Type B pancreatic cell (in vitro differentiated cells): ENCODE data around the gene ZNF664. TPM values are rescaled to one million over a fixed set of nuclear protein-coding genes. Genes with fewer than 3 reads are reported as not detected.

Source experiments
- DNase-seq: peaks from one replicate; pipeline ENCODE4 v3.0.0; 2021; ENCODE audit warnings: mixed read lengths; ENCODE audit not compliant: unreplicated experiment; ENCODE audit errors: extremely low spot score
- H3K27ac Mint-ChIP-seq: 2 replicates; pipeline ENCODE4 v1.8.0; 2021; ENCODE audit warnings: mild to moderate bottlenecking, mixed read lengths
- H3K27me3 Mint-ChIP-seq: 2 replicates; pipeline ENCODE4 v1.8.0; 2021; ENCODE audit warnings: mixed read lengths
- H3K36me3 Mint-ChIP-seq: 2 replicates; pipeline ENCODE4 v1.8.0; 2021; ENCODE audit warnings: mixed read lengths
- H3K4me1 Mint-ChIP-seq: one replicate; pipeline ENCODE4 v1.8.0; 2021; ENCODE audit warnings: mixed read lengths; ENCODE audit not compliant: unreplicated experiment
- H3K4me3 Mint-ChIP-seq: 2 replicates; pipeline ENCODE4 v1.8.0; 2021; ENCODE audit warnings: mild to moderate bottlenecking, mixed read lengths
- H3K9me3 Mint-ChIP-seq: 2 replicates; pipeline ENCODE4 v1.8.0; 2021; ENCODE audit warnings: mixed read lengths
- CTCF ChIP-seq: fragments of 200-600 bp; sonication (generic); conservative IDR thresholded peaks from 2 replicates; pipeline ENCODE4 v1.5.0; 2021; ENCODE audit warnings: antibody characterized with exemption, mild to moderate bottlenecking
- total RNA-seq: library from RNA; stranded (reverse); gene quantifications from 2 replicates; pipeline ENCODE4 v1.2.1, GENCODE V29; 2021; ENCODE audit warnings: low replicate concordance

Gene ZNF664
- total RNA-seq, 1 donor from 2014 or later: 149 TPM

DNA sequence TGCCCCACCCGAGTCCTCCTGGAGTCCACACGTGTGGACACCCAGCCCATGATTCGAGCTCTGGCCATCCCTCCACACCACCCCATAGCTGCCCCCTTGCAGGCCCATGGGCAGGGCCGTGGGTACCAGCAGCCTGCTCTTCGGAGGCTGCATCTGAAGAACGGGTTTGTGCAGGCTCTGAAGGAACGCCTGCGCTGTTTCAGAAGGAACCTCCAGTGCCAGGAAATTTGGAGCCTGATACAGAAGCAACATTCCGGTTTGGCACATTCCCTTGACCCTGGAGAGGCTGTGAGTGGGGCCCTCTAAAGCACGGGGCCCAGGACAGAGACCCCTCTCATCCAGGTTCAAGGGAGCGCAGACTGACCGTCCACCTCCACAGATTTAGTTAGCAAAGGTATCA is 57.0 kb downstream of the ZNF664 start:
- Mint-ChIP-seq H3K9me3 (no peaks in the 10 kb centered on the region), H3K4me1 (peaks cover 31% of the 10 kb centered on the region), H3K36me3 (peaks cover 4% of the 10 kb centered on the region), H3K4me3 (peak overlapping the region; percentile 53), H3K27ac (peak overlapping the region; percentile 67), H3K27me3 (peaks cover 3% of the 10 kb centered on the region)
- TF ChIP-seq CTCF: no peak
- DNase-seq: no peak

DNA sequence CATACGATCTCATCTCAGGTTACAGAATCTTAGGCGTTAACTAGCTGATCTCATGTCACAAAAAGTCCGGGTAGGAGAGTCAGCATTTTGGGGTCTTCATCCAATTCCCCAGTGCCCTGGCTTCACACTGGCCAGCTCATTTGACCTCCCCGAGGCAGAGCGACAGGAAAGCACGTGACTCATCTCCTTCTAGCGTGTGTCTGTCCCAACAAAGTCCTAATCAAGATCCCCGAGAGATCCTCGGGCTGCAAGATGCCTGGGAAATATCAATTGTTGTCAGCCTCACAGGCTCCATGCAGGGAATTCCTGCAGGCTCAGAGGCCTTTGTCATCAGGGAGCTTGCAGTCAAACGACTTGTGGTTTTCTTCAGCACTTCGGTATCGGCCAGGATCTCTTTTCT is 57.5 kb downstream of the ZNF664 start:
- peaks cover 3% of the 10 kb centered on the region for H3K27me3 Mint-ChIP-seq
- peaks cover 31% of the 10 kb centered on the region for H3K4me1 Mint-ChIP-seq
- DNase-seq: no peak
- H3K27ac Mint-ChIP-seq: peak overlapping the region; percentile 67
- peaks cover 4% of the 10 kb centered on the region for H3K36me3 Mint-ChIP-seq
- peak overlapping the region; percentile 53 for H3K4me3 Mint-ChIP-seq
- no peak for TF ChIP-seq CTCF
- H3K9me3 Mint-ChIP-seq: no peaks in the 10 kb centered on the region

GRCh38 chr12:124031058-124031457 is 58.0 kb downstream of the ZNF664 start:
- Mint-ChIP-seq H3K27me3 (peaks cover 3% of the 10 kb centered on the region), H3K4me1 (peaks cover 32% of the 10 kb centered on the region), H3K36me3 (peaks cover 4% of the 10 kb centered on the region), H3K9me3 (no peaks in the 10 kb centered on the region), H3K27ac (no peak overlapping the region), H3K4me3 (no peak overlapping the region)
- TF ChIP-seq CTCF: no peak
- DNase-seq: no peak

DNA sequence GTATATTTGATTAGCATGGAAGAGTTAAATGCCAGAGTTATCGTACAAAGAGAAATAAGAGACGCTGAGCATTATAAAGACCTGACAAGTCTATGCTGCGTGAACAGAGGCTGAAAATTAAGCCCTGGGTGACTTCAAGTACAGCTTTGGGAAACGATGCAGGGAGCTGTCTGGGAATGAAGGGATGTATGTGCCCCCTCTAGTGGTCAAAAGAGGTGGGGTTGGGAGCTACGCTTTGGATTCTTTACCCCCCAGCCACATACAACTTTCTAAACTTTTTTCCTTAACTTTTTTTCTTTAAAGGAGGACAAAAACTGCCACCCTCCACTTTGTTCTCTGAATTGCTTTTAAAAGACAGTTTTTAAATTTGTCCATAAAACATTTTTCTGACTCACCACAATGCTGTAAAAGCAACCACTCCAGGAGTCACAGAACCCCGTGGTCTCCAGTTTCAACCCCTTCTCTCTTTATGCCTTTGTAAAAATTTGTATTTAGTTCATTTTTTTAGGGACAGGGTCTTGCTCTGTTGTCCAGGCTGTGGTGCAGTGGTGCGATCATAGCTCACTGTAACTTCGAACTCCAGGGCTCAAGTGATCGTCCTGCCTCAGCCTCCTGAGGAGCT is 59.4 kb downstream of the ZNF664 start:
- peaks cover 43% of the 10 kb centered on the region for H3K4me1 Mint-ChIP-seq
- no peak for DNase-seq

GRCh38 chr12:124033859-124034258 is 60.8 kb downstream of the ZNF664 start:
- Mint-ChIP-seq H3K9me3 (no peaks in the 10 kb centered on the region), H3K27me3 (peaks cover 3% of the 10 kb centered on the region), H3K36me3 (no peaks in the 10 kb centered on the region), H3K4me3 (no peak overlapping the region), H3K27ac (no peak overlapping the region), H3K4me1 (peaks cover 43% of the 10 kb centered on the region)
- TF ChIP-seq CTCF: no peak
- no peak for DNase-seq

More for the DNA sequence above, 59.4 kb downstream of the ZNF664 start:
- Mint-ChIP-seq H3K27me3 (peaks cover 3% of the 10 kb centered on the region), H3K4me3 (no peak overlapping the region), H3K27ac (no peak overlapping the region), H3K36me3 (peaks cover 2% of the 10 kb centered on the region), H3K9me3 (no peaks in the 10 kb centered on the region)
- peak; percentile 93 for TF ChIP-seq CTCF
